ENCODE data around the gene METTL3.
A peak's percentile ranks its signal among the peaks of the same experiment; 100 is the strongest.

Gene METTL3

GRCh38 chr14:21535545-21536417 lies 24.6 kb upstream of the METTL3 start:
- Mint-ChIP-seq H3K4me3 (no peak overlapping the region), H3K9me3 (no peaks in the 10 kb centered on the region), H3K27me3 (peaks cover 64% of the 10 kb centered on the region), H3K4me1 (peaks cover 8% of the 10 kb centered on the region), H3K36me3 (no peaks in the 10 kb centered on the region), H3K27ac (no peak overlapping the region)
- no peak for DNase-seq
- CTCF ChIA-PET, result interaction anchor here (1.1 kb wide), 1 partner anchor 37 kb away, joined by 3 read pairs; no protein-coding TSS in a partner anchor

GRCh38 chr14:21534576-21534975 lies 23.4 kb upstream of the METTL3 start:
- H3K36me3 Mint-ChIP-seq, result no peaks in the 10 kb centered on the region
- H3K27me3 Mint-ChIP-seq, result peaks cover 67% of the 10 kb centered on the region
- no peak overlapping the region for H3K4me3 Mint-ChIP-seq
- peaks cover 8% of the 10 kb centered on the region for H3K4me1 Mint-ChIP-seq
- CTCF ChIA-PET, result no interaction called here
- DNase-seq, result no peak
- H3K9me3 Mint-ChIP-seq, result no peaks in the 10 kb centered on the region
- H3K27ac Mint-ChIP-seq, result no peak overlapping the region

GRCh38 chr14:21533294-21533693 lies 22.2 kb upstream of the METTL3 start:
- CTCF ChIA-PET, result no interaction called here
- peaks cover 54% of the 10 kb centered on the region for H3K27me3 Mint-ChIP-seq
- no peak overlapping the region for H3K27ac Mint-ChIP-seq
- DNase-seq, result no peak
- no peak overlapping the region for H3K4me3 Mint-ChIP-seq
- no peaks in the 10 kb centered on the region for H3K9me3 Mint-ChIP-seq
- H3K4me1 Mint-ChIP-seq, result peaks cover 8% of the 10 kb centered on the region
- H3K36me3 Mint-ChIP-seq, result no peaks in the 10 kb centered on the region

- Mint-ChIP-seq H3K9me3 (no peaks in the 10 kb centered on the region), H3K4me3 (no peak overlapping the region), H3K36me3 (no peaks in the 10 kb centered on the region), H3K4me1 (peaks cover 23% of the 10 kb centered on the region), H3K27me3 (peaks cover 35% of the 10 kb centered on the region), H3K27ac (no peak overlapping the region)
- CTCF ChIA-PET, result interaction anchor here (2.2 kb wide), 1 partner anchor 31 kb away, joined by 6 read pairs; no protein-coding TSS in a partner anchor
- no peak for DNase-seq
These were observed 18.4 kb upstream of the METTL3 start for GRCh38 chr14:21529515-21529914.

- no peak overlapping the region for H3K4me3 Mint-ChIP-seq
- H3K4me1 Mint-ChIP-seq, result peaks cover 23% of the 10 kb centered on the region
- H3K36me3 Mint-ChIP-seq, result no peaks in the 10 kb centered on the region
- H3K27me3 Mint-ChIP-seq, result peaks cover 32% of the 10 kb centered on the region
- no peak for DNase-seq
- CTCF ChIA-PET, result interaction anchor here (1.1 kb wide), 1 partner anchor 28 kb away, joined by 3 read pairs; no protein-coding TSS in a partner anchor
- no peaks in the 10 kb centered on the region for H3K9me3 Mint-ChIP-seq
- H3K27ac Mint-ChIP-seq, result no peak overlapping the region
These were observed 17.5 kb upstream of the METTL3 start for GRCh38 chr14:21528381-21529348.

GRCh38 chr14:21527318-21527679 lies 16.2 kb upstream of the METTL3 start:
- DNase-seq, result no peak
- peak overlapping the region; percentile 80 for H3K4me3 Mint-ChIP-seq
- H3K36me3 Mint-ChIP-seq, result no peaks in the 10 kb centered on the region
- peaks cover 23% of the 10 kb centered on the region for H3K4me1 Mint-ChIP-seq
- H3K27me3 Mint-ChIP-seq, result peaks cover 32% of the 10 kb centered on the region
- CTCF ChIA-PET, result interaction anchor here (0.6 kb wide), 1 partner anchor 112 kb away, joined by 3 read pairs; no protein-coding TSS in a partner anchor
- H3K9me3 Mint-ChIP-seq, result no peaks in the 10 kb centered on the region
- no peak overlapping the region for H3K27ac Mint-ChIP-seq

GRCh38 chr14:21526672-21527317 lies 15.7 kb upstream of the METTL3 start:
- Mint-ChIP-seq H3K4me3 (peak overlapping the region; percentile 80), H3K27ac (no peak overlapping the region)

GRCh38 chr14:21525962-21526671 lies 15.0 kb upstream of the METTL3 start, which contains the start of gene SALL2:
TSS of gene SALL2 (minus strand) at chr14:21526346. CDS start at chr14:21526127, 219 bp downstream.
- peaks cover 44% of the 10 kb centered on the region for H3K27me3 Mint-ChIP-seq
- peaks cover 23% of the 10 kb centered on the region for H3K4me1 Mint-ChIP-seq
- peak within 1 kb of the TSS; percentile 80 for H3K4me3 Mint-ChIP-seq
- no peaks in the 10 kb centered on the region for H3K36me3 Mint-ChIP-seq
- peak within 1 kb of the TSS; percentile 4 for H3K27ac Mint-ChIP-seq
- DNase-seq, result peak; percentile 77
- no peaks in the 10 kb centered on the region for H3K9me3 Mint-ChIP-seq
- CTCF ChIA-PET, result interaction anchor here (0.9 to 1.0 kb wide), 2 partner anchors 28 to 30 kb away, joined by 4 to 6 read pairs; no protein-coding TSS in a partner anchor

More at GRCh38 chr14:21526672-21527317, 15.7 kb upstream of the METTL3 start:
- no peaks in the 10 kb centered on the region for H3K9me3 Mint-ChIP-seq
- CTCF ChIA-PET, result interaction anchor here (0.6 to 0.9 kb wide), 2 partner anchors 30 to 111 kb away, joined by 3 to 4 read pairs; no protein-coding TSS in a partner anchor
- no peak for DNase-seq
- H3K36me3 Mint-ChIP-seq, result no peaks in the 10 kb centered on the region
- peaks cover 37% of the 10 kb centered on the region for H3K27me3 Mint-ChIP-seq
- H3K4me1 Mint-ChIP-seq, result peaks cover 23% of the 10 kb centered on the region

GRCh38 chr14:21525571-21525961 lies 14.4 kb upstream of the METTL3 start:
- no peak for DNase-seq
- peak overlapping the region; percentile 80 for H3K4me3 Mint-ChIP-seq
- H3K9me3 Mint-ChIP-seq, result no peaks in the 10 kb centered on the region
- H3K4me1 Mint-ChIP-seq, result peaks cover 23% of the 10 kb centered on the region
- peaks cover 46% of the 10 kb centered on the region for H3K27me3 Mint-ChIP-seq
- peak overlapping the region; percentile 4 for H3K27ac Mint-ChIP-seq
- no peaks in the 10 kb centered on the region for H3K36me3 Mint-ChIP-seq
- CTCF ChIA-PET, result interaction anchor here (0.9 to 1.0 kb wide), 2 partner anchors 27 to 30 kb away, joined by 3 to 6 read pairs; no protein-coding TSS in a partner anchor

- Mint-ChIP-seq H3K27ac (peak overlapping the region; percentile 4), H3K36me3 (no peaks in the 10 kb centered on the region)
These were observed 13.7 kb upstream of the METTL3 start for GRCh38 chr14:21524575-21525490.

GRCh38 chr14:21523203-21523602 lies 12.1 kb upstream of the METTL3 start:
- peaks cover 23% of the 10 kb centered on the region for H3K4me1 Mint-ChIP-seq
- no peak overlapping the region for H3K4me3 Mint-ChIP-seq
- no peak for DNase-seq
- CTCF ChIA-PET, result interaction anchor here (1.4 kb wide), 1 partner anchor 25 kb away, joined by 4 read pairs; no protein-coding TSS in a partner anchor
- H3K9me3 Mint-ChIP-seq, result no peaks in the 10 kb centered on the region
- no peaks in the 10 kb centered on the region for H3K36me3 Mint-ChIP-seq
- H3K27ac Mint-ChIP-seq, result no peak overlapping the region
- H3K27me3 Mint-ChIP-seq, result peaks cover 61% of the 10 kb centered on the region

More at GRCh38 chr14:21524575-21525490, 13.7 kb upstream of the METTL3 start:
- Mint-ChIP-seq H3K4me3 (peak overlapping the region; percentile 80), H3K4me1 (peaks cover 23% of the 10 kb centered on the region), H3K9me3 (no peaks in the 10 kb centered on the region), H3K27me3 (peaks cover 47% of the 10 kb centered on the region)
- DNase-seq, result no peak
- CTCF ChIA-PET, result interaction anchor here (0.9 kb wide), 1 partner anchor 30 kb away, joined by 3 read pairs; no protein-coding TSS in a partner anchor

- Mint-ChIP-seq H3K4me1 (peaks cover 14% of the 10 kb centered on the region), H3K4me3 (no peak overlapping the region), H3K36me3 (no peaks in the 10 kb centered on the region), H3K9me3 (no peaks in the 10 kb centered on the region), H3K27me3 (peaks cover 58% of the 10 kb centered on the region), H3K27ac (no peak overlapping the region)
- DNase-seq, result no peak
- CTCF ChIA-PET, result no interaction called here
These were observed 10.4 kb upstream of the METTL3 start for GRCh38 chr14:21521501-21521900.
